ENCODE measurements around the gene ZNF565. TPM values are rescaled to one million over a fixed set of nuclear protein-coding genes. Genes with fewer than 3 reads are reported as not detected.
"Not testable (repeated sequence)": the region's sequence is repeated elsewhere in the genome, so short reads cannot be mapped to it uniquely, and the experiment has no call there.

ZNF565 gene
- polyA plus RNA-seq, 1 donor (not counting 4 experiments of a cell fraction or from before 2014, with no cell fraction given), result 2.3 TPM

- H3K4me2 ChIP-seq (ENCODE audit: control insufficient read depth, extremely low read depth, insufficient read depth, low read depth, low read length), result no peak overlapping the region
- H3K4me1 ChIP-seq (ENCODE audit: control insufficient read depth, extremely low read depth, insufficient read depth, low read length), result no peaks in the 10 kb centered on the region
- H3K27ac ChIP-seq (ENCODE audit: control insufficient read depth, insufficient read depth, low read length), result no peak overlapping the region
- H3K27me3 ChIP-seq (ENCODE audit: control insufficient read depth, extremely low read depth, insufficient read depth, low read length), result no peaks in the 10 kb centered on the region
- DNase-seq (ENCODE audit: low read depth, low spot score), result no peak
- H3K4me3 ChIP-seq (ENCODE audit: control insufficient read depth in 2 of 3, extremely low read depth in 1 of 3, insufficient read depth in 2 of 3, low read depth in 1 of 3, low read length in 3 of 3), result no peak overlapping the region
- no peak overlapping the region for H2AFZ ChIP-seq (ENCODE audit: control insufficient read depth, low read length)
- H3K36me3 ChIP-seq (ENCODE audit: control insufficient read depth in 2 of 2, extremely low read depth in 1 of 2, insufficient read depth in 2 of 2, low read length in 2 of 2), result peaks cover 34 to 46% of the 10 kb centered on the region in 2 experiments
- H3K9ac ChIP-seq (ENCODE audit: control insufficient read depth, extremely low read depth, insufficient read depth, low read length), result no peak overlapping the region
- H3K9me1 ChIP-seq (ENCODE audit: control insufficient read depth, extremely low read depth, insufficient read depth, low read length), result no peaks in the 10 kb centered on the region
- dilution Hi-C loops (cut with MboI; ENCODE audit: extremely low pct_ligation_motif_present, low sequenced_read_pairs), result no loop called here
- no peak for FAIRE-seq
- no peaks in the 10 kb centered on the region for H3K79me2 ChIP-seq (ENCODE audit: control insufficient read depth, insufficient read depth, low read length)
- peaks cover 21% of the 10 kb centered on the region for H3K9me3 ChIP-seq (ENCODE audit: control insufficient read depth, low read depth, low read length)
- no peak for TF ChIP-seq EZH2 (IDR thresholded peaks at IDR 0.05; ENCODE audit: low read length)
- no peak for TF ChIP-seq CTCF (optimal IDR thresholded peaks at IDR 0.05 in 1 of 3, IDR thresholded peaks at IDR 0.05 in 1 of 3, conservative IDR thresholded peaks at IDR 0.05 in 1 of 3; ENCODE audit: extremely low read depth in 1 of 3, insufficient read depth in 2 of 3, low read length in 3 of 3)
- no peaks in the 10 kb centered on the region for H4K20me1 ChIP-seq (ENCODE audit: control insufficient read depth, extremely low read depth, insufficient read depth, low read length)
These were observed 22.5 kb upstream of the ZNF565 start for GRCh38 chr19:36236946-36237310.

GRCh38 chr19:36236304-36236945 lies 22.0 kb upstream of the ZNF565 start:
- no peak overlapping the region for H3K27ac ChIP-seq (ENCODE audit: control insufficient read depth, insufficient read depth, low read length)
- H3K36me3 ChIP-seq (ENCODE audit: control insufficient read depth in 2 of 2, extremely low read depth in 1 of 2, insufficient read depth in 2 of 2, low read length in 2 of 2), result peaks cover 34 to 52% of the 10 kb centered on the region in 2 experiments
- H3K4me2 ChIP-seq (ENCODE audit: control insufficient read depth, extremely low read depth, insufficient read depth, low read depth, low read length), result no peak overlapping the region
- DNase-seq (ENCODE audit: low read depth, low spot score) (no peak), FAIRE-seq (no peak)
- H3K79me2 ChIP-seq (ENCODE audit: control insufficient read depth, insufficient read depth, low read length), result no peaks in the 10 kb centered on the region
- H3K4me1 ChIP-seq (ENCODE audit: control insufficient read depth, extremely low read depth, insufficient read depth, low read length), result no peaks in the 10 kb centered on the region
- H2AFZ ChIP-seq (ENCODE audit: control insufficient read depth, low read length), result no peak overlapping the region
- H3K9me3 ChIP-seq (ENCODE audit: control insufficient read depth, low read depth, low read length), result peaks cover 21% of the 10 kb centered on the region
- H4K20me1 ChIP-seq (ENCODE audit: control insufficient read depth, extremely low read depth, insufficient read depth, low read length), result no peaks in the 10 kb centered on the region
- H3K4me3 ChIP-seq (ENCODE audit: control insufficient read depth in 2 of 3, extremely low read depth in 1 of 3, insufficient read depth in 2 of 3, low read depth in 1 of 3, low read length in 3 of 3), result no peak overlapping the region
- no peaks in the 10 kb centered on the region for H3K27me3 ChIP-seq (ENCODE audit: control insufficient read depth, extremely low read depth, insufficient read depth, low read length)
- no peak overlapping the region for H3K9ac ChIP-seq (ENCODE audit: control insufficient read depth, extremely low read depth, insufficient read depth, low read length)
- dilution Hi-C loops (cut with MboI; ENCODE audit: extremely low pct_ligation_motif_present, low sequenced_read_pairs), result no loop called here
- TF ChIP-seq EZH2 (IDR thresholded peaks at IDR 0.05; ENCODE audit: low read length) (no peak), CTCF (optimal IDR thresholded peaks at IDR 0.05 in 1 of 3, IDR thresholded peaks at IDR 0.05 in 1 of 3, conservative IDR thresholded peaks at IDR 0.05 in 1 of 3; ENCODE audit: extremely low read depth in 1 of 3, insufficient read depth in 2 of 3, low read length in 3 of 3) (no peak)
- H3K9me1 ChIP-seq (ENCODE audit: control insufficient read depth, extremely low read depth, insufficient read depth, low read length), result no peaks in the 10 kb centered on the region

GRCh38 chr19:36233626-36234025 lies 19.2 kb upstream of the ZNF565 start:
- H3K27ac ChIP-seq (ENCODE audit: control insufficient read depth, insufficient read depth, low read length); H3K9ac ChIP-seq (ENCODE audit: control insufficient read depth, extremely low read depth, insufficient read depth, low read length); DNase-seq (ENCODE audit: low read depth, low spot score); H3K4me1 ChIP-seq (ENCODE audit: control insufficient read depth, extremely low read depth, insufficient read depth, low read length); H3K4me2 ChIP-seq (ENCODE audit: control insufficient read depth, extremely low read depth, insufficient read depth, low read depth, low read length); H3K9me1 ChIP-seq (ENCODE audit: control insufficient read depth, extremely low read depth, insufficient read depth, low read length); H3K4me3 ChIP-seq (ENCODE audit: control insufficient read depth in 2 of 3, extremely low read depth in 1 of 3, insufficient read depth in 2 of 3, low read depth in 1 of 3, low read length in 3 of 3); H4K20me1 ChIP-seq (ENCODE audit: control insufficient read depth, extremely low read depth, insufficient read depth, low read length); H2AFZ ChIP-seq (ENCODE audit: control insufficient read depth, low read length); FAIRE-seq; H3K27me3 ChIP-seq (ENCODE audit: control insufficient read depth, extremely low read depth, insufficient read depth, low read length); dilution Hi-C loops (cut with MboI; ENCODE audit: extremely low pct_ligation_motif_present, low sequenced_read_pairs): not testable (repeated sequence)
- H3K79me2 ChIP-seq (ENCODE audit: control insufficient read depth, insufficient read depth, low read length), result peaks cover 15% of the 10 kb centered on the region
- H3K36me3 ChIP-seq (ENCODE audit: control insufficient read depth in 2 of 2, extremely low read depth in 1 of 2, insufficient read depth in 2 of 2, low read length in 2 of 2), result peaks cover 38 to 60% of the 10 kb centered on the region in 2 experiments
- peaks cover 21% of the 10 kb centered on the region for H3K9me3 ChIP-seq (ENCODE audit: control insufficient read depth, low read depth, low read length)

All from keratinocyte (primary cell).